Neural crest cell (in vitro differentiated cells): ENCODE data around the gene MCF2L. TPM values are rescaled to one million over a fixed set of nuclear protein-coding genes. Genes with fewer than 3 reads are reported as not detected.

ENCODE experiments used
- DNase-seq: peaks from one replicate; pipeline ENCODE4 v3.0.0; 2021; ENCODE audit warnings: low read depth, mixed read lengths, low spot score
- H3K27ac Mint-ChIP-seq: one replicate; pipeline ENCODE4 v1.8.0; 2021; ENCODE audit warnings: mild to moderate bottlenecking, mixed read lengths; ENCODE audit not compliant: unreplicated experiment
- H3K27me3 Mint-ChIP-seq: 2 replicates; pipeline ENCODE4 v1.8.0; 2021; ENCODE audit warnings: low read depth, mild to moderate bottlenecking, mixed read lengths
- H3K36me3 Mint-ChIP-seq: 2 replicates; pipeline ENCODE4 v1.8.0; 2021; ENCODE audit warnings: low read depth, mild to moderate bottlenecking, mixed read lengths
- H3K4me1 Mint-ChIP-seq: 2 replicates; pipeline ENCODE4 v1.8.0; 2021; ENCODE audit warnings: mixed read lengths
- H3K4me3 Mint-ChIP-seq: one replicate; pipeline ENCODE4 v1.8.0; 2021; ENCODE audit warnings: mild to moderate bottlenecking, mixed read lengths
- H3K9me3 Mint-ChIP-seq: 2 replicates; pipeline ENCODE4 v1.8.0; 2021; ENCODE audit warnings: mixed read lengths
- CTCF ChIP-seq: fragments of 200-600 bp; sonication (generic); conservative IDR thresholded peaks from 2 replicates; pipeline ENCODE4 v1.5.0; 2021; ENCODE audit warnings: antibody characterized with exemption, mild to moderate bottlenecking
- total RNA-seq: library from RNA; stranded (reverse); gene quantifications from 2 replicates; pipeline ENCODE4 v1.2.1, GENCODE V29; 2021

The MCF2L gene
- total RNA-seq, 1 donor from 2014 or later = 59.9 TPM

- Mint-ChIP-seq H3K9me3 (no peaks in the 10 kb centered on the region), H3K4me3 (no peak overlapping the region), H3K27ac (no peak overlapping the region), H3K4me1 (no peaks in the 10 kb centered on the region), H3K27me3 (no peaks in the 10 kb centered on the region), H3K36me3 (peaks cover 16% of the 10 kb centered on the region)
- no peak for TF ChIP-seq CTCF
- no peak for DNase-seq
Measured at GRCh38 chr13:113066746-113067145, 97.7 kb downstream of the MCF2L start.

GRCh38 chr13:113069861-113070805 lies 101.1 kb downstream of the MCF2L start:
- Mint-ChIP-seq H3K4me3 (no peak overlapping the region), H3K4me1 (no peaks in the 10 kb centered on the region), H3K27ac (no peak overlapping the region), H3K36me3 (peaks cover 29% of the 10 kb centered on the region), H3K27me3 (no peaks in the 10 kb centered on the region), H3K9me3 (no peaks in the 10 kb centered on the region)
- no peak for TF ChIP-seq CTCF
- no peak for DNase-seq

- Mint-ChIP-seq H3K27ac (no peak overlapping the region), H3K36me3 (peaks cover 29% of the 10 kb centered on the region), H3K4me3 (no peak overlapping the region), H3K27me3 (no peaks in the 10 kb centered on the region), H3K4me1 (no peaks in the 10 kb centered on the region), H3K9me3 (no peaks in the 10 kb centered on the region)
- DNase-seq = no peak
- TF ChIP-seq CTCF = no peak
Measured at GRCh38 chr13:113070855-113071254, 101.8 kb downstream of the MCF2L start.

GRCh38 chr13:113072376-113072775 lies 103.4 kb downstream of the MCF2L start:
- no peaks in the 10 kb centered on the region for H3K4me1 Mint-ChIP-seq
- no peaks in the 10 kb centered on the region for H3K27me3 Mint-ChIP-seq
- H3K27ac Mint-ChIP-seq = no peak overlapping the region
- no peak for DNase-seq
- no peak for TF ChIP-seq CTCF
- peaks cover 29% of the 10 kb centered on the region for H3K36me3 Mint-ChIP-seq
- no peak overlapping the region for H3K4me3 Mint-ChIP-seq
- no peaks in the 10 kb centered on the region for H3K9me3 Mint-ChIP-seq

GRCh38 chr13:113073942-113074341 lies 104.9 kb downstream of the MCF2L start:
- Mint-ChIP-seq H3K36me3 (peaks cover 29% of the 10 kb centered on the region), H3K27me3 (no peaks in the 10 kb centered on the region), H3K27ac (no peak overlapping the region), H3K4me3 (no peak overlapping the region), H3K9me3 (no peaks in the 10 kb centered on the region), H3K4me1 (no peaks in the 10 kb centered on the region)
- no peak for TF ChIP-seq CTCF
- DNase-seq = no peak
